ENCODE data around the gene GID8. TPM values are rescaled to one million over a fixed set of nuclear protein-coding genes. Genes with fewer than 3 reads are reported as not detected.

GID8 gene
- total RNA-seq, 1 donor from 2014 or later, result 29.7 TPM

DNA sequence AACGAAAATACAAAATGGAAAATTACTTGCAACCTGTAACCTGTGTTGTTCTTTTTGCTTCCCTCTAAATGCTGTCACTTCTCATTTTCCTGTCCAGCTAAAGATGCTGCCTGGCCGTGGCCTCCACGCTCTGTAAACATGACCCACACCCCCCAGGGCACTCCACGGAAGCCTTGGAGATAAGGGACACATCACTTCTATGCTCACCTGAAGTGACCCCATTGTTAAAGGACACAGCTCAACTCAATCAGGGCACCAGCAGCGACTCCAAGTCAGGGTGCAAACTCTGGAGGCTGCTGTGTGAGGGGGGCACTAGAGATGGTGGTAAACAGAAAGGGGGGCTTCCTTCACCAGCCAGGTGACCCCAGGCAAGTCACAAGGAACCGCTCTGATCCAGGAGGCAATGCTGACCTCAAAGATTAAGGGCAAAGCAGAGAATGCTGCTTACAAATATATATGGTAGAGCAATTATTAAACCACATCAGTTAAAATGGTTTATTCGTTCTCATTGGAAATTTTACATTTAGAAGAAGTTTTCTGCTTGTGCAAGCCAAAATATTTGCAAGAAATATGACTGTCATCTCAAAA is 24.8 kb upstream of the GID8 start:
- TF ChIP-seq, protein P1, sequence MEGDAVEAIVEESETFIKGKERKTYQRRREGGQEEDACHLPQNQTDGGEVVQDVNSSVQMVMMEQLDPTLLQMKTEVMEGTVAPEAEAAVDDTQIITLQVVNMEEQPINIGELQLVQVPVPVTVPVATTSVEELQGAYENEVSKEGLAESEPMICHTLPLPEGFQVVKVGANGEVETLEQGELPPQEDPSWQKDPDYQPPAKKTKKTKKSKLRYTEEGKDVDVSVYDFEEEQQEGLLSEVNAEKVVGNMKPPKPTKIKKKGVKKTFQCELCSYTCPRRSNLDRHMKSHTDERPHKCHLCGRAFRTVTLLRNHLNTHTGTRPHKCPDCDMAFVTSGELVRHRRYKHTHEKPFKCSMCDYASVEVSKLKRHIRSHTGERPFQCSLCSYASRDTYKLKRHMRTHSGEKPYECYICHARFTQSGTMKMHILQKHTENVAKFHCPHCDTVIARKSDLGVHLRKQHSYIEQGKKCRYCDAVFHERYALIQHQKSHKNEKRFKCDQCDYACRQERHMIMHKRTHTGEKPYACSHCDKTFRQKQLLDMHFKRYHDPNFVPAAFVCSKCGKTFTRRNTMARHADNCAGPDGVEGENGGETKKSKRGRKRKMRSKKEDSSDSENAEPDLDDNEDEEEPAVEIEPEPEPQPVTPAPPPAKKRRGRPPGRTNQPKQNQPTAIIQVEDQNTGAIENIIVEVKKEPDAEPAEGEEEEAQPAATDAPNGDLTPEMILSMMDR (IDR thresholded peaks at IDR 0.05), result no peak
- H3K9me3 Mint-ChIP-seq (ENCODE audit: low read depth), result no peaks in the 10 kb centered on the region
- DNase-seq (ENCODE audit: low spot score), result no peak
- H3K36me3 Mint-ChIP-seq (ENCODE audit: low read depth), result peaks cover 17% of the 10 kb centered on the region
- H3K27ac Mint-ChIP-seq (ENCODE audit: unreplicated experiment), result peak overlapping the region; percentile 49
- no peak overlapping the region for H3K4me3 Mint-ChIP-seq (ENCODE audit: unreplicated experiment)
- peaks cover 41% of the 10 kb centered on the region for H3K4me1 Mint-ChIP-seq (ENCODE audit: low read depth)
- H3K27me3 Mint-ChIP-seq (ENCODE audit: low read depth), result no peaks in the 10 kb centered on the region

DNA sequence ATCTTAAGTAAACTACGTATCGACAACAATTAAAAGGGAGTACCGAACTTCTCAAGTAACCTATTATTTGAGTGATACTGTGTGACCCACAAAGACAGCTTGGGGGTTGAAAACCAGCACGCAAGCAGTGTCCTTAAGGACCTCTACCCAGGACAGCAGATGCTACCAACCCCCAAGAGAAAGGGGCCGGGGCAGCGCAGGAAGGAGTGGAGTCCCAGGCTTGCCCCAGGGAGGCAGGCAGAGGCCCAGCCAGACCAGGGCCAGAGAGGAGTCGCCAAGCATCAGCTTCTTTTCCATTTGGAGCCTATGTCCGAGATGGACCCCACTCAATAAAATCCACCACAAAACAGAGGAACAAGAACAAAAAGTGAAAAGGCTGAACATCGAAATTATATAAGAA is 23.5 kb upstream of the GID8 start:
- Mint-ChIP-seq H3K4me3 (ENCODE audit: unreplicated experiment) (no peak overlapping the region), H3K4me1 (ENCODE audit: low read depth) (peaks cover 52% of the 10 kb centered on the region), H3K36me3 (ENCODE audit: low read depth) (peaks cover 12% of the 10 kb centered on the region), H3K27ac (ENCODE audit: unreplicated experiment) (peak overlapping the region; percentile 45), H3K9me3 (ENCODE audit: low read depth) (no peaks in the 10 kb centered on the region), H3K27me3 (ENCODE audit: low read depth) (no peaks in the 10 kb centered on the region)
- TF ChIP-seq, protein P1 (IDR thresholded peaks at IDR 0.05), result no peak
- DNase-seq (ENCODE audit: low spot score), result no peak

DNA sequence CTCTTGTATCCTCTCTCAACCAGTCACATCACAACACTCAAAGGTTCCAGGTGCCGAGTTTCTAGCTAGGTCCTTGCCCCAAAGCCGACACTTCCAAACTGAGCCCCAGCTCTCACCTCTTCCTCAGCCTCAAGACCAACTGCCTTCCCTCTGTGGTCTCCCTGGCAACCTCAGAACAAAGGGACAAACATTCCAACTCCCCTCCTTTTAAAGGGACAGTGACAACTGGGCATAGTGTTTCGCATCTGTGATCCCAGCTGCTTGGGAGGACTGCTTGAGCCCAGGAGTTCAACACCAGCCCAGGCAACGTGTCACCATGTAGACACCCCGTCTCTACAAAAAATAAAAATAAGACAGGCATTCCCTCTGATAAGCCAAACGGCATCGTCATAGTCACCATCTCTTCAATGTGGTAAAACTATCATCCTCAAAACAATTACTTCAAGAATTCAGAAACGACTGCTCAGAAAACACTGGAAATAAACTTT is 22.9 kb upstream of the GID8 start:
- Mint-ChIP-seq H3K27me3 (ENCODE audit: low read depth) (no peaks in the 10 kb centered on the region), H3K4me3 (ENCODE audit: unreplicated experiment) (no peak overlapping the region), H3K9me3 (ENCODE audit: low read depth) (no peaks in the 10 kb centered on the region), H3K27ac (ENCODE audit: unreplicated experiment) (peak overlapping the region; percentile 95), H3K4me1 (ENCODE audit: low read depth) (peaks cover 58% of the 10 kb centered on the region), H3K36me3 (ENCODE audit: low read depth) (peaks cover 9% of the 10 kb centered on the region)
- DNase-seq (ENCODE audit: low spot score), result no peak
- TF ChIP-seq, protein P1 (IDR thresholded peaks at IDR 0.05), result no peak

DNA sequence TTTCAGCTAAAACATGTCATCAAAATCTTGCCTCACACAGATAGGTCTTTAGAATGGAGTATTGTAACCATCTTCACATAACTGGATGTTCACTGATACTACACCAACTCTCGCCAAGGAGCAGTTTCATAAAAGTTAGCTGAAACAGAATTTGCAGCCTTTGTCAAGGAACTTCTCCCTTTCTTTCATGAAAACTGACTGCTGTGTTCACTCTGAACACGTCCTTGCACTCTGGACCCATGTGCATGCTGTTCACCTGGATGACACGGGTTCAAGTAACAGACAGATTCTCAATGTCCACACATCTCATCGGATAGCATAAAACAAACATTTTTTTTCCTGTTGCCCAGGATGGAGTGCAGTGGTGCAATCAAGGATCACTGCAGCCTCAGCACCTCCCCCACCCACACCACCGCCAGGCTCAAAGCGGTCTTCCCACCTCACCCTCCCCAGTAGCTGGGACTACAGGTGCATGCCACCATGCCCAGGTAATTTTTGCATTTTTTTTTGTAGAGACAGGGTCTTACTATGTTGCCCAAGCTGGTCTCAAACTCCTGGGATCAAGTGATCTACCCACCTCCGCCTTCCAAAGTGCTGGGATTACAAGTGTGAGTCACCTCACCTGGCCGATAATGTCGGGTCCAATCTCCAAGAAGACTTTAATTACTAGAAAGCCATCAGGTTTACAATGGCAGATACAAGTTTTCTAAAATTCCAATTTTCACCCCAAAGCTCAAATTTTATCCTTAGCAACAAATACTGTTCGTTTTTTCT is 21.1 kb upstream of the GID8 start:
- H3K4me3 Mint-ChIP-seq (ENCODE audit: unreplicated experiment), result no peak overlapping the region
- H3K4me1 Mint-ChIP-seq (ENCODE audit: low read depth), result peaks cover 70% of the 10 kb centered on the region
- no peak for DNase-seq (ENCODE audit: low spot score)
- peaks cover 2% of the 10 kb centered on the region for H3K36me3 Mint-ChIP-seq (ENCODE audit: low read depth)
- H3K27ac Mint-ChIP-seq (ENCODE audit: unreplicated experiment), result peak overlapping the region; percentile 54
- TF ChIP-seq, protein P1 (IDR thresholded peaks at IDR 0.05), result no peak
- no peaks in the 10 kb centered on the region for H3K9me3 Mint-ChIP-seq (ENCODE audit: low read depth)
- H3K27me3 Mint-ChIP-seq (ENCODE audit: low read depth), result no peaks in the 10 kb centered on the region

DNA sequence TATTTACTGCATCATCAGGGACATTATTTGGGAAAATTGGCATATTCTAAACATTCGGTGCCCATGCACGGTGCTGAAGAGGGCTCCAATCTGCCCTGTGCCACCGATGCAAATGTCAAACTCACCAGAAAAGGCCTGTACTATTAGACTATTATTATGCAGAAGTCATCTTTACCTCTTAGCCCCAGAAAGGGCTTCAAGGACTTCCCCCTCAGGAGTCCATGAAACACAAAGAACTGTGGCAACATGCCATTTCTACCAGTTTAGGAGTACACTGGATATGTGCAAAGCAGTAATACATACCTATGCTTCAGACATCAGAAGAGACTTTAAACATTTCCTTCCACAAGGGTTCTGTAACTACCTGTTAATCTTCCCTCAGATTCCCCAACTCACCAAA is 20.2 kb upstream of the GID8 start:
- Mint-ChIP-seq H3K36me3 (ENCODE audit: low read depth) (peaks cover 2% of the 10 kb centered on the region), H3K27me3 (ENCODE audit: low read depth) (no peaks in the 10 kb centered on the region), H3K9me3 (ENCODE audit: low read depth) (no peaks in the 10 kb centered on the region), H3K27ac (ENCODE audit: unreplicated experiment) (peak overlapping the region; percentile 37), H3K4me1 (ENCODE audit: low read depth) (peaks cover 75% of the 10 kb centered on the region), H3K4me3 (ENCODE audit: unreplicated experiment) (no peak overlapping the region)
- DNase-seq (ENCODE audit: low spot score), result no peak
- TF ChIP-seq, protein P1 (IDR thresholded peaks at IDR 0.05), result no peak

All from chondrocyte (in vitro differentiated cells).